ENCODE data around the gene PRAMEF1. TPM values are rescaled to one million over a fixed set of nuclear protein-coding genes. Genes with fewer than 3 reads are reported as not detected.

PRAMEF1 gene
- total and polyA plus RNA-seq, 2 of the 13 experiments (the other 11 are each of a cell fraction or from before 2014, with no cell fraction given): not detected

Other genes starting within 250 kb of the PRAMEF1 start
- 30.5 and 48.5 TPM in 2 replicates for gene DHRS3, start 173.2 kb upstream of the PRAMEF1 start, total RNA-seq (2016; rRNA removed; fragmentation: Illumina TruSeq; extraction: Trizol)
- 90.5 and 107 TPM in 2 replicates for gene DHRS3, start 173.2 kb upstream of the PRAMEF1 start, polyA plus RNA-seq (2011; rRNA removed)
- not detected in 2 replicates for gene AADACL4, start 147.3 kb upstream of the PRAMEF1 start, total RNA-seq (2016; rRNA removed; fragmentation: Illumina TruSeq; extraction: Trizol)
- not detected in 2 replicates for gene AADACL4, start 147.3 kb upstream of the PRAMEF1 start, polyA plus RNA-seq (2011; rRNA removed)
- not detected in 2 replicates for gene AADACL3, start 75.3 kb upstream of the PRAMEF1 start, total RNA-seq (2016; rRNA removed; fragmentation: Illumina TruSeq; extraction: Trizol)
- 0.01 TPM in 1 of 2 replicates, not detected in the other for gene AADACL3, start 75.3 kb upstream of the PRAMEF1 start, polyA plus RNA-seq (2011; rRNA removed)
- gene CFAP107, start 45.2 kb upstream of the PRAMEF1 start, total RNA-seq (2016; rRNA removed; fragmentation: Illumina TruSeq; extraction: Trizol): not detected in 2 replicates
- not detected in 2 replicates for gene CFAP107, start 45.2 kb upstream of the PRAMEF1 start, polyA plus RNA-seq (2011; rRNA removed)
- not detected in 2 replicates for gene PRAMEF12, start 17.7 kb upstream of the PRAMEF1 start, total RNA-seq (2016; rRNA removed; fragmentation: Illumina TruSeq; extraction: Trizol)
- gene PRAMEF12, start 17.7 kb upstream of the PRAMEF1 start, polyA plus RNA-seq (2011; rRNA removed): not detected in 2 replicates
- gene PRAMEF11, start 40.0 kb downstream of the PRAMEF1 start, total RNA-seq (2016; rRNA removed; fragmentation: Illumina TruSeq; extraction: Trizol): not detected in 2 replicates
- not detected in 2 replicates for gene PRAMEF11, start 40.0 kb downstream of the PRAMEF1 start, polyA plus RNA-seq (2011; rRNA removed)
- 0.18 TPM in 1 of 2 replicates, not detected in the other for gene HNRNPCL1, start 57.3 kb downstream of the PRAMEF1 start, total RNA-seq (2016; rRNA removed; fragmentation: Illumina TruSeq; extraction: Trizol)
- not detected in 2 replicates for gene HNRNPCL1, start 57.3 kb downstream of the PRAMEF1 start, polyA plus RNA-seq (2011; rRNA removed)
- not detected in 2 replicates for gene PRAMEF2, start 65.7 kb downstream of the PRAMEF1 start, total RNA-seq (2016; rRNA removed; fragmentation: Illumina TruSeq; extraction: Trizol)
- gene PRAMEF2, start 65.7 kb downstream of the PRAMEF1 start, polyA plus RNA-seq (2011; rRNA removed): not detected in 2 replicates
- not detected in 2 replicates for gene PRAMEF4, start 94.8 kb downstream of the PRAMEF1 start, total RNA-seq (2016; rRNA removed; fragmentation: Illumina TruSeq; extraction: Trizol)
- gene PRAMEF4, start 94.8 kb downstream of the PRAMEF1 start, polyA plus RNA-seq (2011; rRNA removed): not detected in 2 replicates
- not detected in 2 replicates for gene PRAMEF10, start 106.9 kb downstream of the PRAMEF1 start, total RNA-seq (2016; rRNA removed; fragmentation: Illumina TruSeq; extraction: Trizol)
- not detected in 2 replicates for gene PRAMEF10, start 106.9 kb downstream of the PRAMEF1 start, polyA plus RNA-seq (2011; rRNA removed)
- gene PRAMEF7, start 125.2 kb downstream of the PRAMEF1 start, total RNA-seq (2016; rRNA removed; fragmentation: Illumina TruSeq; extraction: Trizol): not detected in 2 replicates
- gene PRAMEF7, start 125.2 kb downstream of the PRAMEF1 start, polyA plus RNA-seq (2011; rRNA removed): not detected in 2 replicates
- not detected in 2 replicates for gene PRAMEF6, start 156.2 kb downstream of the PRAMEF1 start, total RNA-seq (2016; rRNA removed; fragmentation: Illumina TruSeq; extraction: Trizol)
- not detected in 2 replicates for gene PRAMEF6, start 156.2 kb downstream of the PRAMEF1 start, polyA plus RNA-seq (2011; rRNA removed)

Data from HepG2 (cell line).